Thyroid gland (tissue), 4 donors: Measurements from ENCODE around the gene FYN. TPM values are rescaled to one million over a fixed set of nuclear protein-coding genes. Genes with fewer than 3 reads are reported as not detected.
A peak's percentile ranks its signal among the peaks of the same experiment; 100 is the strongest.

Source experiments
- DNase-seq, 2 donors: peaks; one replicate each; pipeline ENCODE4 v3.0.0-alpha.2; 2019
- H3K27ac ChIP-seq, 3 donors: fragments of 200-600 bp; sonication (generic); 1 replicate in 2 of 3; 2 replicates in 1 of 3; pipeline ENCODE4 v1.5.1; 2016 to 2019; ENCODE audit warnings: mild to moderate bottlenecking in 1 of 3, moderate library complexity in 1 of 3
- H3K27me3 ChIP-seq: fragments of 200-600 bp; sonication (generic); one replicate; pipeline ENCODE4 v1.5.1; 2019
- H3K36me3 ChIP-seq, 2 donors: fragments of 200-600 bp; sonication (generic); one replicate each; pipeline ENCODE4 v1.5.1; 2016 to 2019
- H3K4me1 ChIP-seq, 2 donors: fragments of 200-600 bp; sonication (generic); one replicate each; pipeline ENCODE4 v1.5.1; 2017 to 2019
- H3K4me3 ChIP-seq, 3 donors: fragments of 200-600 bp; sonication (generic); replicated peaks in 1 of 3; 1 replicate in 2 of 3; 2 replicates in 1 of 3; pipeline ENCODE4 v1.5.1; 2016; ENCODE audit warnings: mild to moderate bottlenecking in 1 of 3
- H3K9me3 ChIP-seq: fragments of 200-600 bp; sonication (generic); one replicate; pipeline ENCODE4 v1.5.1; 2017
- CTCF ChIP-seq, 6 experiments: fragments of 200-600 bp in 3 of 6; fragments of 450-650 bp in 3 of 6; sonication (generic) in 3 of 6; IDR thresholded peaks; one replicate each; pipeline ENCODE4 v1.5.1; 2016 to 2019; ENCODE audit warnings: antibody characterized with exemption in 6 of 6, mild to moderate bottlenecking in 2 of 6, inconsistent platforms in 1 of 6, moderate library complexity in 1 of 6
- POLR2A ChIP-seq, 2 donors: fragments of 450-650 bp; IDR thresholded peaks; one replicate each; pipeline ENCODE4 v1.6.1; 2017; ENCODE audit warnings: antibody characterized with exemption in 2 of 2, mild to moderate bottlenecking in 2 of 2, moderate library complexity in 1 of 2
- WGBS, 2 donors: methylation state at CpG; one replicate each; pipeline ENCODE4 v1.1.5; 2017; 5-methylcytosine and 5-hydroxymethylcytosine counted together
- intact Hi-C: fragments of 100-400 bp; cut with DNase I; formaldehyde crosslinking; loops from one replicate; pipeline ENCODE4 v1.15.1; 2023
- total RNA-seq, 4 donors: library from RNA; depleted of rRNA; stranded (reverse); fragments of >200 nt; gene quantifications; one replicate each; pipeline ENCODE4 v1.2.3, GENCODE V29; 2016

The FYN gene
- total RNA-seq, 4 donors from 2014 or later, result 67.0 to 206 (median 95.9) TPM

GRCh38 chr6:111834356-111834755, 38.9 kb downstream of the FYN start:
- 92 to 94% methylated on average over 3 to 4 of the region's 4 CpGs for WGBS, 2 donors
- Histone ChIP-seq H3K27ac (no peak overlapping the region), H3K27me3 (no peaks in the 10 kb centered on the region), H3K4me1 (peaks cover 5 to 9% of the 10 kb centered on the region in 2 donors), H3K4me3 (no peak overlapping the region), H3K36me3 (no peaks in the 10 kb centered on the region), H3K9me3 (no peaks in the 10 kb centered on the region)
- no peak for DNase-seq
- intact Hi-C loops, result no loop called here
- TF ChIP-seq CTCF (IDR thresholded peaks at IDR 0.05) (no peak), POLR2A (IDR thresholded peaks at IDR 0.05) (no peak)

- Histone ChIP-seq H3K4me3 (no peak overlapping the region), H3K27me3 (no peaks in the 10 kb centered on the region), H3K9me3 (no peaks in the 10 kb centered on the region), H3K27ac (peak overlapping the region in 1 of 3 donors; percentile 2), H3K4me1 (peaks cover 5 to 9% of the 10 kb centered on the region in 2 donors), H3K36me3 (no peaks in the 10 kb centered on the region)
- TF ChIP-seq CTCF (IDR thresholded peaks at IDR 0.05), result no peak
- TF ChIP-seq POLR2A (IDR thresholded peaks at IDR 0.05), result no peak
- no peak for DNase-seq
- 82 to 90% methylated on average over 1 of the region's 1 CpG for WGBS, 2 donors
- intact Hi-C loops, result no loop called here
These were observed 40.3 kb downstream of the FYN start for GRCh38 chr6:111832833-111833418.

- DNase-seq, result no peak
- Histone ChIP-seq H3K4me3 (no peak overlapping the region), H3K4me1 (peaks cover 5 to 9% of the 10 kb centered on the region in 2 donors), H3K36me3 (no peaks in the 10 kb centered on the region), H3K27me3 (no peaks in the 10 kb centered on the region), H3K9me3 (no peaks in the 10 kb centered on the region), H3K27ac (no peak overlapping the region)
- 90% methylated on average over 2 of the region's 2 CpGs for WGBS, 2 donors
- intact Hi-C loops, result no loop called here
- no peak for TF ChIP-seq CTCF (IDR thresholded peaks at IDR 0.05)
- TF ChIP-seq POLR2A (IDR thresholded peaks at IDR 0.05), result no peak
These were observed 41.8 kb downstream of the FYN start for GRCh38 chr6:111831408-111831807.

- intact Hi-C loops, result no loop called here
- Histone ChIP-seq H3K27me3 (no peaks in the 10 kb centered on the region), H3K36me3 (no peaks in the 10 kb centered on the region), H3K4me3 (no peak overlapping the region), H3K27ac (no peak overlapping the region), H3K9me3 (no peaks in the 10 kb centered on the region), H3K4me1 (peaks cover 5 to 14% of the 10 kb centered on the region in 2 donors)
- DNase-seq, result no peak
- TF ChIP-seq POLR2A (IDR thresholded peaks at IDR 0.05), result no peak
- no peak for TF ChIP-seq CTCF (IDR thresholded peaks at IDR 0.05)
- 67 to 75% methylated on average over 2 of the region's 2 CpGs for WGBS, 2 donors
These were observed 43.3 kb downstream of the FYN start for GRCh38 chr6:111829998-111830397.

- TF ChIP-seq CTCF (IDR thresholded peaks at IDR 0.05) (no peak), POLR2A (IDR thresholded peaks at IDR 0.05) (no peak)
- Histone ChIP-seq H3K4me1 (peaks cover 5 to 18% of the 10 kb centered on the region in 2 donors), H3K9me3 (no peaks in the 10 kb centered on the region), H3K27ac (no peak overlapping the region), H3K36me3 (no peaks in the 10 kb centered on the region), H3K27me3 (no peaks in the 10 kb centered on the region), H3K4me3 (no peak overlapping the region)
- DNase-seq, result no peak
- intact Hi-C loops, result no loop called here
- WGBS, 2 donors, result 75 to 88% methylated on average over 3 of the region's 3 CpGs
These were observed 43.7 kb downstream of the FYN start for GRCh38 chr6:111829581-111829980.
